ENCODE data around the gene IPPK.
"Not testable (repeated sequence)": the region's sequence is repeated elsewhere in the genome, so short reads cannot be mapped to it uniquely, and the experiment has no call there.

The IPPK gene

DNA sequence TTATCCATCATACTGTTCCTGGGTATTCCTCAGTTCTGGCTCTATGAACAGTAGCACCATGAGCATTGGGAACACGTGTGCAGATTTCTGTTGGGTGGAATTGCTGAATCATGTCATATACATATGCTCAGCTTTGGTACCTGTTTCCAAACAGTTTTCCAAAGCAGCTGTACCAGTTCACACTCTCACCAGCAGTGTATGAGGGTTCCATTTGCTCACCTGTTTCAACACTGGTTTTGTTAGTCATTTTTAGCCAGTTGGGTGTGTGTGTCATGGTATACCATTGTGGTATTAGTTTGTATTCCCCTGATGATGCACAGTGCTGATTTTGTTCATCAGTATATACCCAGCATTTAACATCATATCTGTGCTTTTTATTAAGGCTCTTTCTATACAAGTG lies 77.4 kb downstream of the IPPK start:
- no peak for DNase-seq

- DNase-seq, result no peak
These were observed 79.6 kb downstream of the IPPK start for GRCh38 chr9:92590377-92590776.

- no peak for DNase-seq
These were observed 80.0 kb downstream of the IPPK start for GRCh38 chr9:92589923-92590322.

- DNase-seq, result no peak
These were observed 93.8 kb downstream of the IPPK start for GRCh38 chr9:92576175-92576574.

GRCh38 chr9:92573612-92574011 lies 96.3 kb downstream of the IPPK start:
- DNase-seq, result not testable (repeated sequence)

DNA sequence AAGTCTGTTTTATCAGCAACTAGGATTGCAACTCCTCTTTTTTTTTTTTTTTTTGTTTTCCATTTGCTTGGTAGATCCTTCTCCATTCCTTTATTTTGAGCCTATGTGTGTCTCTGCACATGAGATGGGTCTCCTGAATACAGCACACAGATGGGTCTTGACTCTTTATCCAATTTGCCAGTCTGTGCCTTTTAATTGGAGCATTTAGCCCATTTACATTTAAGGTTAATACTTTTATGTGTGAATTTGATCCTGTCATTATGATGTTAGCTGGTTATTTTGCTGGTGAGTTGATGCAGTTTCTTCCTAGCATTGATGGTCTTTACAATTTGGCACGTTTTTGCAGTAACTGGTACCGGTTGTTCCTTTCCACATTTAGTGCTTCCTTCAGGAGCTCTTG lies 98.1 kb downstream of the IPPK start:
- DNase-seq, result not testable (repeated sequence)

GRCh38 chr9:92564982-92565381 lies 104.9 kb downstream of the IPPK start:
- no peak for DNase-seq

DNA sequence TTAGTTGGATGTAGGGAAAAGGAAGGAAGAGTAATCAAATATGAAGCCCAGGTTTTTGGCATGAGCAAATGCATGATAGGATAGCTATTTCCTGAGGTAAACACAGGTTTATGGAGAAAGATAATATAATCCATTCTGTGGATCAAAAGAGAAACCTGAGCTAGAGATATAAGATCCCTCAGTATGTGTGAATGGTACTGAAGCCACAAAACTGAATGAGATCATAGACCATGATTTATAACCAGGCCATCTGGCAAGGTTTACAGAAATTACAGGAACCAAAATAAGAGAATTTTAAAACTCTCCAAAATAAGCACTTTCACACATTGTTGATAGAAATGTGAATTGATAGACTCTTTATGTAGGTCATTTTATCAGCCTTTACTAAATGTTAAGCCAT lies 105.4 kb downstream of the IPPK start:
- DNase-seq, result no peak
